ENCODE results near the gene TENM4.

Gene TENM4

DNA sequence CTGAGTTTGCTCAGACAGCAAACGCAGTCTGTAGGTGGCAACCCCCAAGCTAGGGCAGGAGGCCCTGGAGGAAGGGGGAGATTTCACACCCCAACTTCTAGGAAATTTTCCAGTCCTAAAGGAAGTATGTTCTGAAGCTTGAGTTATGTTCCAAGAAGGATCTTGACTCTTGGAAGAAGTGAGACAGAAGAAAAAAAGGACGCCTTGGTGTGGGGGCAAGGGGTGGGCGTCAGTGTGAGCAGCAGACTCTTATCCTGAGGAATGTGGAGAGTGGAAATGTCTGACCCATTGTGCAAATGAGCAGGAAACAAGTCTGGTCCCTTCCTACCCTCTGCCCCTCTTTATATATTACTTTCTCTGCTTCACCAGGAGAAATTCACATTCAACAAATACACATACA is 497.7 kb downstream of the TENM4 start:
- H3K4me3 Mint-ChIP-seq: no peak overlapping the region
- no peaks in the 10 kb centered on the region for H3K4me1 Mint-ChIP-seq
- H3K36me3 Mint-ChIP-seq: no peaks in the 10 kb centered on the region
- no peak overlapping the region for H3K27ac Mint-ChIP-seq
- peaks cover 13% of the 10 kb centered on the region for H3K27me3 Mint-ChIP-seq
- H3K9me3 Mint-ChIP-seq: no peaks in the 10 kb centered on the region

DNA sequence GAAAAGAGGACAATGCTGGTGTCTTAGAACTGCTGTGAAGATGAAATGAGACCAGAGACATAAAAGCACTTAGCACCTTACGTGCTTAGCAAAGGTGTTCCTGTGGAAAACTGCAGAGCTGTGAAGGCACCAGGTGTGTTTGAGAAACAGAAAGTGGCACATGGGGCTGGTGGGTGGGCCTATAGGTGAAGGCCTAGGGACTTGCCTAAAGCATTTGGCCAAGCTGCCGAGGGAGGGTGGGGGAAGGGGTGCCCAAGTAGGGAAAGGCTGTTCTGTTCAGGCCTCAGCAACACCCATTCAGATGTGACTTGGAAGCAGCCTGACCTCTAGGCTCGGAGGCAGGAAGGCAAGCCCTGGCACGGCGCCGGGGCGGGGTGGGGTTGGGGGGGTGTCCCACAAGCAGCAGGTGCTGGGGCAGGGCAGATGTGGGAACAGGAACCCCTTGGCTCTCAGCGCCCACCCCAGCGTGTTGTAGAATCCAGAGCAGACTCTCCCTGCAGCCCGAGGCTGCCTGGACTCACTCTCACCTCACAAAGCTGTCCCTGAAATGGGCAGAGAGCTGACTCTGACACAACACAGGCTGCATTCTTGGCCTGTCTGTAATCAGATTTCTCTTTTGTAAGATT is 499.5 kb downstream of the TENM4 start:
- H3K9me3 Mint-ChIP-seq: no peaks in the 10 kb centered on the region
- no peak overlapping the region for H3K27ac Mint-ChIP-seq
- no peaks in the 10 kb centered on the region for H3K4me1 Mint-ChIP-seq
- no peaks in the 10 kb centered on the region for H3K36me3 Mint-ChIP-seq
- H3K27me3 Mint-ChIP-seq: peaks cover 16% of the 10 kb centered on the region
- H3K4me3 Mint-ChIP-seq: no peak overlapping the region

DNA sequence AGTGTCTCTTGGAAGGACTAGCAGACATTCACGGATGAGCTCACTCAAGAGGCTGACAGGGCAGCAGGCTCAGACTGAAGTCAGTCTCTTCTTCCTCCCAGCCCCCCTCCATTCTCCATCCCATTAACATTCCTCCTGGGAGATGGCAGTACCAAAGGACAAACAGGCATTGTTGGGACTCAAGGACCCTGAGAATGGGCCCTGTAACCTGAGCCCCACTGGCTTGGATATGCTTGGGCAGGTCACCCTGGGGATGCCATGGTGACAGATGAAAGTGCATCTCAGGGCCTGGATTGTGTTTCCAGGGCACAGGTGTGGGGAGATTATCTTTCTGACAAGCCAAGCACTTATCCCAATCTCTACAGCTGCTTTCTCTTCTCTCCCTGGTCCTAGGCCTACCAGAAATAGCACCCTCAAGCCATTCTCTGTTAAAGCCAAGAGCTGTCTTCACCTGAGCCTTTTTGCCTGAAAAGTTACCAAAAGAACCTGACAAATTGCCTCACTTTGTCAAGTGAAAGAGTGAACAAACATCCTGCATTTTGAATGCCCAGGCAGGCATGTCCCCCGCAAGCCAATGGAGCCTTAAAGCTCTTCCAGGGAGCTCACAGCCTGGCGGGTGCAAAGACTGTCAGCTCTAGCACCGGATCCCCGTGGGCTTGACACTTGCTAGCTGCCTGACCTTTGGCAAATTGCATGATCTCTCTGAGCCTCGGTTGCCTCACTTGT is 500.2 kb downstream of the TENM4 start:
- Mint-ChIP-seq H3K9me3 (no peaks in the 10 kb centered on the region), H3K27ac (no peak overlapping the region), H3K4me3 (no peak overlapping the region), H3K4me1 (no peaks in the 10 kb centered on the region), H3K36me3 (no peaks in the 10 kb centered on the region), H3K27me3 (peaks cover 18% of the 10 kb centered on the region)

DNA sequence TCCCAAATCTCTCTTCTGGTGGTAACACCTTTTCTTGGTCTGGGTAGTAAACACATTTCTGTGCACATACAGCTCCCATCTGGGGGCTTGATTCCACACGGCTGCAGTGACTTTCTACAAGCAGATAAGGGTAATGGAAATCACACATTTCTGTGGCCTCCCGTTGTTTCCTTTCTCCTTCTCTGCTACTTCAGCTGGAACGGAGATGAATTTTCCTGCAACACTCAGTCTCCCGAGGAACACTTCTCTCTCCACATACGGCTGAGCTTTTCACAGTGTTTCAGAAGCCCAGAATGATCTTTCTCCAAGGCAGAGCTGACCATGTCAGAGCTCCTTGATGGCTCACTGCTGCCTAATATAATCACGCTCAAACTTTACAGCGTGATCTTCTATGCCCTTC is 501.9 kb downstream of the TENM4 start:
- H3K4me1 Mint-ChIP-seq: no peaks in the 10 kb centered on the region
- no peak overlapping the region for H3K4me3 Mint-ChIP-seq
- peaks cover 18% of the 10 kb centered on the region for H3K27me3 Mint-ChIP-seq
- no peak overlapping the region for H3K27ac Mint-ChIP-seq
- no peaks in the 10 kb centered on the region for H3K36me3 Mint-ChIP-seq
- no peaks in the 10 kb centered on the region for H3K9me3 Mint-ChIP-seq

DNA sequence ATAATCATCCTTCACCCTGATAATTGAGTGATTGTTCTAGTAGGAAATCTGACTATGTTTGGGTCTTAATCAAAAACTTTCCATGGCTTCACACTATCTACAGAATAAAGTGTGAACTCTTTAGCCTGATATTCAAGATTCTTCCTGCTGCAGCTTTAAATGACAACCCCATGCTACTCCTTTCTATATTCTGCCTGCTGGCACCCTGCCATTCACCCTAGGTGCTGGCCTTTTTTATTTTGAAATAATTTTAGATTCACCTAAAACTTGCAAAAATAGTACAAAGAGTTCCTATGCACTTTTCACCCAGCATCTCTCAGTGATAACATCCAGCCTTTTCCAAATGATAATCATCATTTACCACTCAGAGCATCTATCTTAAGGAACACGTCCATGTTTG is 502.8 kb downstream of the TENM4 start:
- Mint-ChIP-seq H3K9me3 (no peaks in the 10 kb centered on the region), H3K4me3 (no peak overlapping the region), H3K4me1 (no peaks in the 10 kb centered on the region), H3K36me3 (no peaks in the 10 kb centered on the region), H3K27me3 (peaks cover 17% of the 10 kb centered on the region), H3K27ac (no peak overlapping the region)

DNA sequence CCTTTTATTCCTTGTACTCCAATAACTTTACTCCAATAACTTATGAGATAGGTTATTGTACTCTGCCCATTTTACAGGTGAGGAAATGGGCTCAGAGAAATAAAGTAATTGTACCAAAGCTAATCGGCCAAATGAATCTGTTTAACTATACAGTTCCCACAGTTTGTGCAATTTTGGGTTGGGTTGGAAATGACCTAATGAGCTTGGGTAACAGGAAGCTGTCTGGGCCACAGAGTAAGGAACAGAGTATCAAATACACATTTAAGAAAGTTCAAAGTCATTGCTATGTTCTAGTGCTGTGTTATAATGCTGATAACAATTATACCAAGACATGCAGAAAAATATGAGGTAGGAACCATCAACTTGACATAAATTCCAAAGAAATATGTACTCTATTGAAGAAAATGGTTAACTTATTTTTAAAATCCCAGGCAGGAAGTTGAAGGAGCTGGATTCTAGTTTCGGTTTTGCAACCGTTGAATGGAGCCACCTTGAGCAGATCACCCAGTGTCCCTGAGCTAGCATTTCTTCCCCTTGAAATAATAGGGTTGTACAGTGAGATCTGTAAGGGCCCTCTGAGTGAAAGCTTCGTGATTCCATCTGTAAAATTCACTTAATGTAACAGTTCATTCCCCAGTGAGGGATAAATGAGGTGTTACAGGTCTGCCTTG is 505.3 kb downstream of the TENM4 start:
- H3K4me3 Mint-ChIP-seq: no peak overlapping the region
- no peak overlapping the region for H3K27ac Mint-ChIP-seq
- H3K27me3 Mint-ChIP-seq: peaks cover 11% of the 10 kb centered on the region
- H3K4me1 Mint-ChIP-seq: no peaks in the 10 kb centered on the region
- H3K36me3 Mint-ChIP-seq: no peaks in the 10 kb centered on the region
- H3K9me3 Mint-ChIP-seq: no peaks in the 10 kb centered on the region

DNA sequence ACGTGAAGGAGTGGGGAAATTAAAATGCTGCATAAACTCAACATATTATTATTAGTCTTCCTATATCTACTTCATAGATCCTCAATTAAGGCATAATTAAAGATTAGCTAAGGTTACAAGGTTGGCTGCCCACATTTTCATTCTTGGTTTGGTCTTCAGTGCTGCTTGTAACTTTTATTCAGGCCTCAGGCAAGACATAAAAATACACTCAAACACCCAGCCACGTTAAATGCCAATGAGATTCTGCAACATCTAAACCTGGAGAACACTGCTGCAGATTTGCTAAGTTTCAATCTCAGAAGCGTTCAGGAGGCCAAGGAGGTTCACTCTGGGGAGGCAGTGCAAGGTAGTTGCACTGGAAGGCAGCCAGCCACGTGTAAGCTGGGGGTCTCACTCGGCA is 507.5 kb downstream of the TENM4 start:
- no peak overlapping the region for H3K27ac Mint-ChIP-seq
- peaks cover 7% of the 10 kb centered on the region for H3K27me3 Mint-ChIP-seq
- H3K36me3 Mint-ChIP-seq: no peaks in the 10 kb centered on the region
- no peaks in the 10 kb centered on the region for H3K4me1 Mint-ChIP-seq
- H3K9me3 Mint-ChIP-seq: no peaks in the 10 kb centered on the region
- H3K4me3 Mint-ChIP-seq: no peak overlapping the region

DNA sequence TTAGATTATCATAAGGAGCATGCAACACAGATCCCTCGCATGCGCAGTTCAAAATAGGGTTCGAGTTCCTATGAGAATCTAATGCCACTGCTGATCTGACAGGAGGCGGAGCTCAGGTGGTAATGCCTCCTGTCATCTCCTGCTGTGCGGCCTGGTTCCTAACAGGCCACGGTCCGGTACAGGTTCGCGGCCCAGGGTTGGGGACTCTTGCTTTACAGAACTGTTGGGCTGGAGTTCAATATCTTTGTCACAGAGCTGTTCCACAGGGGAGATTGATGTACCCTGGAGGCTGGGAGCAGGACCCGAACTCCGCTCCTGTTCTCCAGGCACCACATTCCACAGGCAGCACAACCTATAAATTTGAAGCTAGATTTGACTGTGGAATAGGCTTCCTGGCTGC is 508.1 kb downstream of the TENM4 start:
- Mint-ChIP-seq H3K9me3 (no peaks in the 10 kb centered on the region), H3K36me3 (no peaks in the 10 kb centered on the region), H3K4me1 (no peaks in the 10 kb centered on the region), H3K4me3 (no peak overlapping the region), H3K27ac (no peak overlapping the region), H3K27me3 (peaks cover 8% of the 10 kb centered on the region)

DNA sequence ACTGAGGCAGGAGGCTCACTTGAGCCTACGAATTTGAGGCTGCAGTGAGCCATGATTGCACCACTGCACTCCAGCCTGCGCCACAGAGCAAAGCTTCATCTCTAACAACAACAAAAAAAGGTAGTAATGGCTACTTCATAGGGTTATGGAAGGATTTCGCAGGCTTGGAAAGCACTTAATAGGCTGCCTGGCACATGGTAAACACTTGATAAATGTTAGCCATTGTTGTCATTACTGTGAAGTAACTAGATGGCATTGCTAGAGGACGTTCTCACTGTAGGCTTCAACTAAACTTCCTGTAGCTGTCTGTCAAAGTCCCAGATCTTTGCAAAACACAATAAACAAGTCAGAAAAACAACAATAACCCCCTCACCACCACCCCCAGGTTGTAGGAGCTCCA is 508.9 kb downstream of the TENM4 start:
- Mint-ChIP-seq H3K36me3 (no peaks in the 10 kb centered on the region), H3K4me3 (no peak overlapping the region), H3K27ac (no peak overlapping the region), H3K27me3 (peaks cover 8% of the 10 kb centered on the region), H3K9me3 (no peaks in the 10 kb centered on the region), H3K4me1 (no peaks in the 10 kb centered on the region)

DNA sequence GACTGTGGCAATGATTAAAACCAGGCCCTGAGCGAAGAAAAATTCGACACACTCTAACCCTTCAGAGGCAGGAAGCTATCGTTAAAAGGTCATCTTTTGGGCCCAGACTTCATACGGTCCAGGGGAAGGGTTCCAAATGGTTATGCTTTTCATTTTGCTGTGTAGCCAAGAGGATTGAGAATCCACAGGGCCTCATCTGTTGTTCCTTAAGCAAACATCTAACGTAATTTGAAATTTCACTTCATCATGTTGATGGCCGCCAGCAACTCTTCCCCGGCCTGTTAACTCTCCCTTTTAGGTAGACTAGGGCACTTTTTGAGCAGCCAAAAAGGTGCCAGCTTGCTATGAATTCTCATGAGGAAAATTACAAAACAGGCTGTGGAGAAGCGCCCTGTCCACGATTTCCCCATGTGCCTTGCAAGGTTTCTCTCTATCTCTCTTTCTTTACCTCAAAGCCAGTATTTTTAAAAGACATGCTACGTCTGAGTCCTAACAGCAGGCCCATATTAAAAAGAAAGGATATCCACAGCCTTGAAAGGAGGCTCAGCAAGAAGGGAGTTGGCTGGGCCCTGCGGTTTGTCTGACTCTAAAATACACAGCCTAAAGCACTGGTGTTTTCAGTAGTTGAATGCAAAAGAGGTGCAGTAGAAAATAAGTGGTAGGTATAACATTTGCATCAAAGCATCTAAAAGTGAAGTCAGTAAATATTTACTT is 509.9 kb downstream of the TENM4 start:
- Mint-ChIP-seq H3K4me1 (no peaks in the 10 kb centered on the region), H3K4me3 (no peak overlapping the region), H3K27ac (no peak overlapping the region), H3K9me3 (no peaks in the 10 kb centered on the region), H3K36me3 (no peaks in the 10 kb centered on the region), H3K27me3 (peaks cover 8% of the 10 kb centered on the region)

DNA sequence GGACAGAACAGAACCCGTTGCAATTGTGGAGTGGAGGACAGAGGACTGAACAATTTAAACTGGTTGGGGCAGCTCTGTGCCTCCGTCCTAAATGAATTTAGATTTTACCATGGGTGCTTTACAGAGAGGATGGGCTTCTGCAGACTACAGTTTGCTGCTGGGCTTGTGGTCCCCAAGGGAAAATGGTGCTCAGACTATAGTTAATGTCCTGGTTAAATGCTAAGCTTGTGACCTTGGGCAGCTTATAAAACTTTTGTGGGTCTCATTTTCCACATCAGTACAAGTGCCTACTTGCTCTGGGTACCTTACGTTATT is 511.0 kb downstream of the TENM4 start:
- no peaks in the 10 kb centered on the region for H3K4me1 Mint-ChIP-seq
- H3K9me3 Mint-ChIP-seq: no peaks in the 10 kb centered on the region
- H3K27ac Mint-ChIP-seq: no peak overlapping the region
- H3K27me3 Mint-ChIP-seq: peaks cover 8% of the 10 kb centered on the region
- H3K4me3 Mint-ChIP-seq: no peak overlapping the region
- no peaks in the 10 kb centered on the region for H3K36me3 Mint-ChIP-seq

DNA sequence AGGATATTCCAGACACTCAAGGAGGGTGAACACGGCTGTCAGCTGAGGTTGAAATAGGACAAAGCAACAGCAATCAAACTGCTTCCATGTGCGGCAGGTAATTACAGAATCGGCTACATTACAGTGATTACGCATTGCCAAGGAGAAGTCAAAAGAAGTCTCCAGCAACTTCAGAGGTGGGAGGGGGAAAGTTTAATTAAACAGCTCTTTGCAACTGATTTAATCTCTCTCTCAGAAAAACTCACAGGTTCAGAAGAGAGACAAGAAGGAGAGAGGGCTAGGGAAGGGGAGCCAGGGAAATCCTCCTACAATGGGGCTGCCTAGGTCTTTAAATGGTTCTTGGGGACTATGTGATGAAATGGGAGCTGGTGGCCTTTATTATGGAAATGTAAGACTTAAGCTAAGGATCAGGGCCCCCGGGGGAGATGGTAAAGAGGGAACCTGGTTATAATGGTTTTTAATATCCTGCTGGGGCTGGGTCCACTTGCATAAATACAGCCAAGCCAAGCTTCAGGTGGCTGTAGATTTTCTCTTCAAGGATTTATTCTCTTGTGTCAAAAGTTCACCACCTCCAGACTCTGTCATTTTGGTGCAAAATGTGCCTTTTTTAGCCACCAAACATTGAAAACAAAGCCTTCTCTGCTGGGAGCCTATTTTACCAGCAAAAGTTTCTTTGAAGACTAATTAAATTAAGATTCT is 511.5 kb downstream of the TENM4 start:
- H3K27ac Mint-ChIP-seq: no peak overlapping the region
- no peaks in the 10 kb centered on the region for H3K9me3 Mint-ChIP-seq
- peaks cover 8% of the 10 kb centered on the region for H3K27me3 Mint-ChIP-seq
- no peak overlapping the region for H3K4me3 Mint-ChIP-seq
- H3K36me3 Mint-ChIP-seq: no peaks in the 10 kb centered on the region
- no peaks in the 10 kb centered on the region for H3K4me1 Mint-ChIP-seq

DNA sequence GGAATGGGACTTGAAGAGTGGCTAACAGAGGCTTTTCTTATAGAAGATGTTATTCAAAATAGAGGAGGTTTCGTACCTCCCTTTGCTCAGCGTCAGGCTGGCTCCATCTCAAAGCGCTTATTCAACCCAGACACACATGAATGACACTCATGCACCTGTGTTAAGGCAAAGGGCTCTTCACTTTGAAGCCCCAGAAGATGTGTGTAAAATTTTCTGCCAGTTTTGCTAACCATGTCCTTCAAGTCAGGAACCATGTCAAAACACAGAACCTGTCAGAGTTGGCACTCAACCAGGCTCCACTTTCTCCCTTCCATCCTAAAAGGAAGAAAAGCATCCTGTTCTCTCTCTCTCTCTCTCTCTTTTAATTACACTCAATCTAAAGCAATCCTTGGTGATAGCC is 513.3 kb downstream of the TENM4 start:
- peaks cover 8% of the 10 kb centered on the region for H3K27me3 Mint-ChIP-seq
- no peaks in the 10 kb centered on the region for H3K36me3 Mint-ChIP-seq
- H3K9me3 Mint-ChIP-seq: no peaks in the 10 kb centered on the region
- no peak overlapping the region for H3K4me3 Mint-ChIP-seq
- H3K4me1 Mint-ChIP-seq: no peaks in the 10 kb centered on the region
- H3K27ac Mint-ChIP-seq: no peak overlapping the region

DNA sequence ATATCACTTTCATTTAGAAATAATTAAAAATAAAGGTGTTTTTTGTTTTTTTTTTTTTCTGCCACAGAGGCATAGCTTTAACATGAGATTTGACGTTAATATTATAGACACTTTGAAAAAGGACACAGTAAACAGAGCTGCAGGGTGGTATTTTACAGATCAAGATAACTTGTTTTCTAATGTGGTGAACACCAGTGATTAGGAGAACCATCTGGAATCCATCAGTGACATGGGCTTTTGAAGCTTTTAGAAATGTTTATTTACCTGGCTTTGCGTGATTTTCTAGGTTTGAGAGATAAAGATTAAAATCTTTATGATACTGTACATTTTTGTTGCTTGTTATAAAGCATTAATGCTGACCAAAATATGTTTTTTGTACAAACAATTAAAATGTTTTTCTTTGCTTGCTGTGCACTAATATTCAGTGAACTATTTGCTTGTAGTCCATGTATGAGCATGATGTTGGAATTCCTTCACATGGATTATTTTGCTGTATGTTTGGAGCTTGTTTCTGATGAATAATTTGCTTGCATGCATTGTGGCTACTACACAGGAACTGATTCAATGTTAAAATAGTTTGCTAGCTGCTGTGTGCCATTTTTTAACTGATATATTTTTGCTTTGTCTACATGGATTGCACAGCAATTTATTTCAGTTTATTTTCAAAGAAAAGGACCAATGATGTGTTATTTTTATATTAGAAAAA is 514.0 kb downstream of the TENM4 start:
- Mint-ChIP-seq H3K27me3 (peaks cover 8% of the 10 kb centered on the region), H3K36me3 (no peaks in the 10 kb centered on the region), H3K9me3 (no peaks in the 10 kb centered on the region), H3K4me3 (no peak overlapping the region), H3K27ac (no peak overlapping the region), H3K4me1 (no peaks in the 10 kb centered on the region)

DNA sequence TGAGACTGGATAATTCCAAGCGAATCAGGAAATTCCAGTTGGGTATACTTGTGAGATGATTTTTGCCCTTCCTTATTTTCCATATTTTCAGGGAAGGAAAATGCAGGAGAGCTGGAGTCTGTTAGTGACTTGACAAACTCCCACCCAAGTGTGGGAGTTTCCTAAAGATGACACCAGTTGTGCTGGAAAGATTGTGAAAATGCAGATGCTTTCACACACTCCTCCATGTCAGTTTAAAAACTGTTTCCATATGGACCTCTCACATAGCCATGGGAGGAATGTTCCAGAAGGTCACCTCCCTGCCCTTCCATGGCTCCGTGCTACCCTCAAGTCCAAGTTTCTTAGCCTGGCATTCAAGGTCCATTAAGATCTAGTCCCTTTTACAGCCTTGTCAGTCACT is 515.4 kb downstream of the TENM4 start:
- H3K4me1 Mint-ChIP-seq: no peaks in the 10 kb centered on the region
- H3K36me3 Mint-ChIP-seq: no peaks in the 10 kb centered on the region
- H3K4me3 Mint-ChIP-seq: no peak overlapping the region
- H3K27me3 Mint-ChIP-seq: peaks cover 8% of the 10 kb centered on the region
- no peaks in the 10 kb centered on the region for H3K9me3 Mint-ChIP-seq
- H3K27ac Mint-ChIP-seq: no peak overlapping the region
